ENCODE measurements around the gene TXNDC8.

Gene TXNDC8

GRCh38 chr9:110307191-110307590, 30.5 kb downstream of the TXNDC8 start:
- Histone ChIP-seq H3K27ac (ENCODE audit: low read length) (no peak overlapping the region), H3K36me3 (ENCODE audit: control insufficient read depth, insufficient read depth, low read length) (no peaks in the 10 kb centered on the region), H3K27me3 (ENCODE audit: control insufficient read depth, insufficient read depth, low read length) (no peaks in the 10 kb centered on the region), H3K9me3 (ENCODE audit: control insufficient read depth, insufficient read depth, low read length) (no peaks in the 10 kb centered on the region), H3K4me3 (ENCODE audit: low read length) (no peak overlapping the region), H3K4me1 (ENCODE audit: control insufficient read depth, insufficient read depth, low read length) (no peaks in the 10 kb centered on the region; the same call in 1 of the 2 replicates)
- no peak for DNase-seq (ENCODE audit: low read depth, low spot score)
- no CpG with 5 or more reads among the region's 1 CpG for WGBS (ENCODE audit: insufficient coverage, insufficient read length)

- H3K9me3 ChIP-seq (ENCODE audit: control insufficient read depth, insufficient read depth, low read length): no peaks in the 10 kb centered on the region
- H3K4me3 ChIP-seq (ENCODE audit: low read length): no peak overlapping the region
- WGBS (ENCODE audit: insufficient coverage, insufficient read length): no CpG with 5 or more reads among the region's 1 CpG
- no peaks in the 10 kb centered on the region for H3K36me3 ChIP-seq (ENCODE audit: control insufficient read depth, insufficient read depth, low read length)
- H3K27me3 ChIP-seq (ENCODE audit: control insufficient read depth, insufficient read depth, low read length): no peaks in the 10 kb centered on the region
- no peaks in the 10 kb centered on the region; the same call in 1 of the 2 replicates for H3K4me1 ChIP-seq (ENCODE audit: control insufficient read depth, insufficient read depth, low read length)
- DNase-seq (ENCODE audit: low read depth, low spot score): no peak
- H3K27ac ChIP-seq (ENCODE audit: low read length): no peak overlapping the region
Measured at GRCh38 chr9:110303133-110303532, 34.5 kb downstream of the TXNDC8 start.

GRCh38 chr9:110298043-110298605, 39.5 kb downstream of the TXNDC8 start:
- Histone ChIP-seq H3K27me3 (ENCODE audit: control insufficient read depth, insufficient read depth, low read length) (no peaks in the 10 kb centered on the region), H3K9me3 (ENCODE audit: control insufficient read depth, insufficient read depth, low read length) (no peaks in the 10 kb centered on the region), H3K4me3 (ENCODE audit: low read length) (no peak overlapping the region), H3K4me1 (ENCODE audit: control insufficient read depth, insufficient read depth, low read length) (no peaks in the 10 kb centered on the region), H3K36me3 (ENCODE audit: control insufficient read depth, insufficient read depth, low read length) (no peaks in the 10 kb centered on the region), H3K27ac (ENCODE audit: low read length) (no peak overlapping the region)
- no CpG with 5 or more reads among the region's 2 CpGs for WGBS (ENCODE audit: insufficient coverage, insufficient read length)
- DNase-seq (ENCODE audit: low read depth, low spot score): no peak

- Histone ChIP-seq H3K36me3 (ENCODE audit: control insufficient read depth, insufficient read depth, low read length) (no peaks in the 10 kb centered on the region), H3K9me3 (ENCODE audit: control insufficient read depth, insufficient read depth, low read length) (no peaks in the 10 kb centered on the region), H3K4me1 (ENCODE audit: control insufficient read depth, insufficient read depth, low read length) (0 out of 2 replicates have a peak, but pooled peaks cover 2% of the 10 kb centered on the region), H3K27me3 (ENCODE audit: control insufficient read depth, insufficient read depth, low read length) (no peaks in the 10 kb centered on the region), H3K4me3 (ENCODE audit: low read length) (no peak overlapping the region), H3K27ac (ENCODE audit: low read length) (no peak overlapping the region)
- WGBS (ENCODE audit: insufficient coverage, insufficient read length): no CpG with 5 or more reads among the region's 1 CpG
- DNase-seq (ENCODE audit: low read depth, low spot score): no peak
Measured at GRCh38 chr9:110293248-110293647, 44.4 kb downstream of the TXNDC8 start.

- no peak overlapping the region for H3K4me3 ChIP-seq (ENCODE audit: low read length)
- WGBS (ENCODE audit: insufficient coverage, insufficient read length): no CpG with 5 or more reads among the region's 28 CpGs
Measured at GRCh38 chr9:110291921-110292557, 45.6 kb downstream of the TXNDC8 start.

GRCh38 chr9:110290001-110290400, 47.7 kb downstream of the TXNDC8 start:
- H3K4me3 ChIP-seq (ENCODE audit: low read length): no peak overlapping the region
- H3K36me3 ChIP-seq (ENCODE audit: control insufficient read depth, insufficient read depth, low read length): no peaks in the 10 kb centered on the region
- no peaks in the 10 kb centered on the region for H3K27me3 ChIP-seq (ENCODE audit: control insufficient read depth, insufficient read depth, low read length)
- DNase-seq (ENCODE audit: low read depth, low spot score): no peak
- H3K4me1 ChIP-seq (ENCODE audit: control insufficient read depth, insufficient read depth, low read length): 0 out of 2 replicates have a peak, but pooled peaks cover 2% of the 10 kb centered on the region
- no peak overlapping the region for H3K27ac ChIP-seq (ENCODE audit: low read length)
- no CpG with 5 or more reads among the region's 1 CpG for WGBS (ENCODE audit: insufficient coverage, insufficient read length)
- H3K9me3 ChIP-seq (ENCODE audit: control insufficient read depth, insufficient read depth, low read length): no peaks in the 10 kb centered on the region

More at GRCh38 chr9:110291921-110292557, 45.6 kb downstream of the TXNDC8 start:
- no peaks in the 10 kb centered on the region for H3K36me3 ChIP-seq (ENCODE audit: control insufficient read depth, insufficient read depth, low read length)
- no peak overlapping the region for H3K27ac ChIP-seq (ENCODE audit: low read length)
- 0 out of 2 replicates have a peak, but pooled peaks cover 2% of the 10 kb centered on the region for H3K4me1 ChIP-seq (ENCODE audit: control insufficient read depth, insufficient read depth, low read length)
- H3K27me3 ChIP-seq (ENCODE audit: control insufficient read depth, insufficient read depth, low read length): no peaks in the 10 kb centered on the region
- no peaks in the 10 kb centered on the region for H3K9me3 ChIP-seq (ENCODE audit: control insufficient read depth, insufficient read depth, low read length)
- DNase-seq (ENCODE audit: low read depth, low spot score): no peak

- DNase-seq (ENCODE audit: low read depth, low spot score): no peak
- H3K27me3 ChIP-seq (ENCODE audit: control insufficient read depth, insufficient read depth, low read length): no peaks in the 10 kb centered on the region
- WGBS (ENCODE audit: insufficient coverage, insufficient read length): no CpG with 5 or more reads among the region's 4 CpGs
- 0 out of 2 replicates have a peak, but pooled peaks cover 2% of the 10 kb centered on the region for H3K4me1 ChIP-seq (ENCODE audit: control insufficient read depth, insufficient read depth, low read length)
- no peak overlapping the region for H3K27ac ChIP-seq (ENCODE audit: low read length)
- no peak overlapping the region for H3K4me3 ChIP-seq (ENCODE audit: low read length)
- no peaks in the 10 kb centered on the region for H3K36me3 ChIP-seq (ENCODE audit: control insufficient read depth, insufficient read depth, low read length)
- no peaks in the 10 kb centered on the region for H3K9me3 ChIP-seq (ENCODE audit: control insufficient read depth, insufficient read depth, low read length)
Measured at GRCh38 chr9:110288503-110288902, 49.2 kb downstream of the TXNDC8 start.

GRCh38 chr9:110287289-110287680, 50.4 kb downstream of the TXNDC8 start:
- Histone ChIP-seq H3K27me3 (ENCODE audit: control insufficient read depth, insufficient read depth, low read length) (no peaks in the 10 kb centered on the region), H3K36me3 (ENCODE audit: control insufficient read depth, insufficient read depth, low read length) (no peaks in the 10 kb centered on the region), H3K27ac (ENCODE audit: low read length) (no peak overlapping the region), H3K4me1 (ENCODE audit: control insufficient read depth, insufficient read depth, low read length) (0 out of 2 replicates have a peak, but pooled peaks cover 2% of the 10 kb centered on the region), H3K4me3 (ENCODE audit: low read length) (no peak overlapping the region), H3K9me3 (ENCODE audit: control insufficient read depth, insufficient read depth, low read length) (no peaks in the 10 kb centered on the region)
- DNase-seq (ENCODE audit: low read depth, low spot score): no peak
- no CpG with 5 or more reads among the region's 6 CpGs for WGBS (ENCODE audit: insufficient coverage, insufficient read length)

GRCh38 chr9:110284211-110284844, 53.3 kb downstream of the TXNDC8 start:
- WGBS (ENCODE audit: insufficient coverage, insufficient read length): no CpG with 5 or more reads among the region's 6 CpGs
- no peaks in the 10 kb centered on the region for H3K4me1 ChIP-seq (ENCODE audit: control insufficient read depth, insufficient read depth, low read length)
- no peak overlapping the region for H3K4me3 ChIP-seq (ENCODE audit: low read length)
- DNase-seq (ENCODE audit: low read depth, low spot score): no peak
- no peaks in the 10 kb centered on the region for H3K27me3 ChIP-seq (ENCODE audit: control insufficient read depth, insufficient read depth, low read length)
- H3K9me3 ChIP-seq (ENCODE audit: control insufficient read depth, insufficient read depth, low read length): no peaks in the 10 kb centered on the region
- H3K36me3 ChIP-seq (ENCODE audit: control insufficient read depth, insufficient read depth, low read length): no peaks in the 10 kb centered on the region
- no peak overlapping the region for H3K27ac ChIP-seq (ENCODE audit: low read length)

- Histone ChIP-seq H3K4me3 (ENCODE audit: low read length) (no peak overlapping the region), H3K36me3 (ENCODE audit: control insufficient read depth, insufficient read depth, low read length) (no peaks in the 10 kb centered on the region), H3K4me1 (ENCODE audit: control insufficient read depth, insufficient read depth, low read length) (no peaks in the 10 kb centered on the region), H3K27me3 (ENCODE audit: control insufficient read depth, insufficient read depth, low read length) (no peaks in the 10 kb centered on the region), H3K9me3 (ENCODE audit: control insufficient read depth, insufficient read depth, low read length) (no peaks in the 10 kb centered on the region), H3K27ac (ENCODE audit: low read length) (no peak overlapping the region)
- no CpG with 5 or more reads among the region's 1 CpG for WGBS (ENCODE audit: insufficient coverage, insufficient read length)
- no peak for DNase-seq (ENCODE audit: low read depth, low spot score)
Measured at GRCh38 chr9:110283751-110284150, 53.9 kb downstream of the TXNDC8 start.
